Keratinocyte (primary cell): ENCODE measurements around the gene EOGT. TPM values are rescaled to one million over a fixed set of nuclear protein-coding genes. Genes with fewer than 3 reads are reported as not detected.

Source experiments
- DNase-seq: peaks from one replicate; pipeline ENCODE4 v3.0.0-alpha.2; 2011; ENCODE audit warnings: low read depth, missing footprints, low spot score
- FAIRE-seq: peaks from 2 replicates; lab custom pipeline; 2011; peaks lifted over from hg19 to GRCh38; lab: Jason Lieb, UNC
- H2AFZ ChIP-seq: 2 replicates; pipeline ENCODE4 v1.6.0; 2012; ENCODE audit warnings: low read length, control low read depth, inconsistent platforms; ENCODE audit not compliant: control insufficient read depth
- H3K27ac ChIP-seq: 2 replicates; pipeline ENCODE4 v1.5.1; 2011; ENCODE audit warnings: low read length; ENCODE audit not compliant: control insufficient read depth, insufficient read depth
- H3K27me3 ChIP-seq: 3 replicates; pipeline ENCODE4 v1.6.0; 2011; ENCODE audit warnings: low read length; ENCODE audit not compliant: control insufficient read depth, insufficient read depth; ENCODE audit errors: extremely low read depth
- H3K36me3 ChIP-seq, 2 experiments: 2 replicates in 1 of 2; 3 replicates in 1 of 2; pipeline ENCODE4 v1.5.1; 2011; ENCODE audit warnings: low read length in 2 of 2, mild to moderate bottlenecking in 1 of 2; ENCODE audit not compliant: control insufficient read depth in 2 of 2, insufficient read depth in 2 of 2; ENCODE audit errors: extremely low read depth in 1 of 2
- H3K4me1 ChIP-seq: 3 replicates; pipeline ENCODE4 v1.5.1; 2011; ENCODE audit warnings: low read length; ENCODE audit not compliant: control insufficient read depth, insufficient read depth; ENCODE audit errors: extremely low read depth
- H3K4me2 ChIP-seq: 3 replicates; pipeline ENCODE4 v1.6.0; 2011; ENCODE audit warnings: low read depth, low read length; ENCODE audit not compliant: control insufficient read depth, insufficient read depth; ENCODE audit errors: extremely low read depth
- H3K4me3 ChIP-seq, 3 experiments: fragments of 200-600 bp in 1 of 3; sonication (generic) in 1 of 3; 2 replicates in 2 of 3; 3 replicates in 1 of 3; pipeline ENCODE4 v1.5.1; 2011 to 2016; ENCODE audit warnings: low read length in 3 of 3, mild to moderate bottlenecking in 3 of 3, control low read depth in 2 of 3, inconsistent platforms in 1 of 3, low read depth in 1 of 3, mixed read lengths in 1 of 3, mixed run types in 1 of 3, moderate library complexity in 1 of 3; ENCODE audit not compliant: control insufficient read depth in 2 of 3, insufficient read depth in 2 of 3; ENCODE audit errors: extremely low read depth in 1 of 3
- H3K79me2 ChIP-seq: 2 replicates; pipeline ENCODE4 v1.6.0; 2012; ENCODE audit warnings: low read length; ENCODE audit not compliant: control insufficient read depth, insufficient read depth
- H3K9ac ChIP-seq: 3 replicates; pipeline ENCODE4 v1.6.0; 2011; ENCODE audit warnings: low read length; ENCODE audit not compliant: control insufficient read depth, insufficient read depth; ENCODE audit errors: extremely low read depth
- H3K9me1 ChIP-seq: 3 replicates; pipeline ENCODE4 v1.6.0; 2011; ENCODE audit warnings: low read length; ENCODE audit not compliant: control insufficient read depth, insufficient read depth; ENCODE audit errors: extremely low read depth
- H3K9me3 ChIP-seq: 2 replicates; pipeline ENCODE4 v1.5.1; 2012; ENCODE audit warnings: low read depth, low read length; ENCODE audit not compliant: control insufficient read depth
- H4K20me1 ChIP-seq: 3 replicates; pipeline ENCODE4 v1.6.0; 2011; ENCODE audit warnings: low read length; ENCODE audit not compliant: control insufficient read depth, insufficient read depth; ENCODE audit errors: extremely low read depth
- CTCF ChIP-seq, 3 experiments: IDR thresholded peaks in 1 of 3; conservative IDR thresholded peaks in 1 of 3; optimal IDR thresholded peaks in 1 of 3; 2 replicates in 2 of 3; 3 replicates in 1 of 3; pipeline versions ENCODE3 to v1.5.1; 2011; ENCODE audit warnings: low read length in 3 of 3, mild to moderate bottlenecking in 3 of 3, moderate library complexity in 2 of 3, control low read depth in 1 of 3, inconsistent platforms in 1 of 3; ENCODE audit not compliant: insufficient read depth in 2 of 3; ENCODE audit errors: extremely low read depth in 1 of 3
- EZH2 ChIP-seq: IDR thresholded peaks from one replicate; pipeline ENCODE4 v1.6.1; 2012; ENCODE audit warnings: inconsistent platforms, mild to moderate bottlenecking, low read length, moderate library complexity
- dilution Hi-C: fragments of 300-500 bp; cut with MboI; formaldehyde crosslinking; loops from one replicate; pipeline ENCODE4 v1.7.0; 2020; ENCODE audit warnings: low sequenced_read_pairs; ENCODE audit not compliant: extremely low pct_ligation_motif_present
- polyA plus RNA-seq, 5 experiments: library from polyadenylated mRNA; depleted of rRNA in 3 of 5; stranded (reverse) in 3 of 5; stranded (forward) in 1 of 5; unstranded in 1 of 5; fragments of >200 nt; gene quantifications; 1 replicate in 1 of 5; 2 replicates in 3 of 5; 3 replicates in 1 of 5; pipeline versions ENCODE4 v1.2.1 to v1.2.3, GENCODE V29; 2011 to 2012; ENCODE audit warnings: missing spikeins in 2 of 5, low read depth in 1 of 5, low replicate concordance in 1 of 5

EOGT gene
- polyA plus RNA-seq, 1 donor (not counting 4 experiments of a cell fraction or from before 2014, with no cell fraction given): 39.0 TPM

- peak overlapping the region; percentile 91 for H3K27ac ChIP-seq
- peaks cover 20% of the 10 kb centered on the region for H3K79me2 ChIP-seq
- no peaks in the 10 kb centered on the region for H3K9me1 ChIP-seq
- H3K4me1 ChIP-seq: peaks cover 32% of the 10 kb centered on the region
- FAIRE-seq (peak; percentile 74), DNase-seq (no peak)
- peak overlapping the region; percentile 65 for H2AFZ ChIP-seq
- H3K9ac ChIP-seq: peak overlapping the region; percentile 87
- no peaks in the 10 kb centered on the region for H3K27me3 ChIP-seq
- dilution Hi-C loops: no loop called here
- H4K20me1 ChIP-seq: no peaks in the 10 kb centered on the region
- no peak for TF ChIP-seq EZH2
- TF ChIP-seq CTCF (optimal IDR thresholded peaks at IDR 0.05 in 1 of 3, IDR thresholded peaks at IDR 0.05 in 1 of 3, conservative IDR thresholded peaks at IDR 0.05 in 1 of 3; ENCODE audit: extremely low read depth in 1 of 3, insufficient read depth in 2 of 3, low read length in 3 of 3): no peak
- no peaks in the 10 kb centered on the region for H3K9me3 ChIP-seq
- H3K4me3 ChIP-seq: peak overlapping the region; percentile 57 to 70 (median 63)
- peaks cover 7 to 8% of the 10 kb centered on the region in 2 experiments for H3K36me3 ChIP-seq
- H3K4me2 ChIP-seq: peak overlapping the region; percentile 77
These were observed 1.2 kb downstream of the EOGT start for GRCh38 chr3:69012100-69012799.

GRCh38 chr3:69011096-69011730 lies 2.3 kb downstream of the EOGT start:
- H3K9ac ChIP-seq: peak overlapping the region; percentile 5
- peak overlapping the region; percentile 7 for H3K27ac ChIP-seq
- dilution Hi-C loops: no loop called here
- no peaks in the 10 kb centered on the region for H3K9me1 ChIP-seq
- peaks cover 7 to 8% of the 10 kb centered on the region in 2 experiments for H3K36me3 ChIP-seq
- no peaks in the 10 kb centered on the region for H4K20me1 ChIP-seq
- peaks cover 40% of the 10 kb centered on the region for H3K4me1 ChIP-seq
- H3K4me3 ChIP-seq: peak overlapping the region in 1 of 3 experiments; percentile 0
- H2AFZ ChIP-seq: no peak overlapping the region
- DNase-seq (no peak), FAIRE-seq (no peak)
- H3K79me2 ChIP-seq: peaks cover 20% of the 10 kb centered on the region
- H3K27me3 ChIP-seq: no peaks in the 10 kb centered on the region
- no peak for TF ChIP-seq CTCF (optimal IDR thresholded peaks at IDR 0.05 in 1 of 3, IDR thresholded peaks at IDR 0.05 in 1 of 3, conservative IDR thresholded peaks at IDR 0.05 in 1 of 3; ENCODE audit: extremely low read depth in 1 of 3, insufficient read depth in 2 of 3, low read length in 3 of 3)
- no peak for TF ChIP-seq EZH2
- no peaks in the 10 kb centered on the region for H3K9me3 ChIP-seq
- H3K4me2 ChIP-seq: peak overlapping the region; percentile 77
